Renal cortical epithelial cell (primary cell): ENCODE measurements around the gene PADI3. TPM values are rescaled to one million over a fixed set of nuclear protein-coding genes. Genes with fewer than 3 reads are reported as not detected.

Experiments
- DNase-seq: peaks from one replicate; pipeline ENCODE4 v3.0.0-alpha.2; 2011; ENCODE audit warnings: low read depth
- total RNA-seq: library from RNA; depleted of rRNA; stranded (reverse); fragments of >200 nt; gene quantifications from 2 replicates; pipeline ENCODE4 v1.2.3, GENCODE V29; 2014

PADI3 gene
- total RNA-seq, 1 donor from 2014 or later = 0.05 TPM

DNA sequence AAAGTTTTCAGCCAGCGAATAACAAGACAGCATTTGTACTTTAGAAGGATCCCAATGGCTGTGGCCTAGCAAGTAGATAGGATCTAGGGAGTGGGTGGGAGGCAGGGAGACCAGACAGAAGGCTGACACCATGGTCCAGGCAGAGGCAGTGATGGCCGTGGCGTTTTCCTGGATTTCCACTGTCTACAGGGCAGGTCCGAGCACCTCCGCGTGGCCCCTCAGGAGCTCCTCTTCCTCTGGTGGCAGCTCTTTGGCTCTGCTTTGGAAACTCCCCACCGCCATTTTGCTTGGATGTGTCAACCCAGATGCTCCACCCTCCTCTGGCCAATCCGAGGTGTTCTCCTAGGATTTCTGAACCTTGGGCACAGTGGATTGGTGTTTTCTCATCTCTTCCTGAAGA is 84.2 kb downstream of the PADI3 start:
- no peak for DNase-seq

Other genes starting within 250 kb of the PADI3 start
- 48.6 and 77.1 TPM in 2 replicates for gene ATP13A2, start 237.2 kb upstream of the PADI3 start, total RNA-seq
- 123 and 183 TPM in 2 replicates for gene SDHB, start 195.1 kb upstream of the PADI3 start, total RNA-seq
- gene PADI2, start 129.6 kb upstream of the PADI3 start, total RNA-seq = 1.5 and 147 TPM in 2 replicates
- gene PADI1, start 44.0 kb upstream of the PADI3 start, total RNA-seq = 1.5 and 26.0 TPM in 2 replicates
- not detected in 2 replicates for gene PADI4, start 59.1 kb downstream of the PADI3 start, total RNA-seq
- gene PADI6, start 123.1 kb downstream of the PADI3 start, total RNA-seq = not detected in 2 replicates
- 71.7 and 82.0 TPM in 2 replicates for gene RCC2, start 190.6 kb downstream of the PADI3 start, total RNA-seq